Tibial nerve (tissue), 4 donors: ENCODE data around the gene DIP2A. TPM values are rescaled to one million over a fixed set of nuclear protein-coding genes. Genes with fewer than 3 reads are reported as not detected.

Experiments
- DNase-seq, 2 donors: peaks; one replicate each; pipeline ENCODE4 v3.0.0-alpha.2; 2019; ENCODE audit warnings: low spot score in 2 of 2
- H3K27ac ChIP-seq, 4 donors: fragments of 200-600 bp; sonication (generic) in 3 of 4; one replicate each; pipeline ENCODE4 v1.5.1; 2017 to 2019; ENCODE audit warnings: mild to moderate bottlenecking in 1 of 4
- H3K27me3 ChIP-seq, 2 donors: fragments of 200-600 bp; sonication (generic) in 1 of 2; one replicate each; pipeline versions ENCODE4 v1.5.1 to v1.6.0; 2017 to 2019
- H3K36me3 ChIP-seq, 3 donors: fragments of 200-600 bp; sonication (generic); one replicate each; pipeline ENCODE4 v1.5.1; 2018 to 2019
- H3K4me1 ChIP-seq, 4 donors: fragments of 200-600 bp; sonication (generic) in 3 of 4; one replicate each; pipeline ENCODE4 v1.5.1; 2017 to 2019
- H3K4me3 ChIP-seq, 4 donors: fragments of 200-600 bp; sonication (generic) in 3 of 4; one replicate each; pipeline ENCODE4 v1.5.1; 2017 to 2019; ENCODE audit warnings: mild to moderate bottlenecking in 1 of 4, moderate library complexity in 1 of 4
- H3K9me3 ChIP-seq, 4 donors: fragments of 200-600 bp; sonication (generic) in 3 of 4; one replicate each; pipeline ENCODE4 v1.5.1; 2017 to 2019
- CTCF ChIP-seq, 5 experiments: fragments of 200-600 bp in 3 of 5; fragments of 450-650 bp in 2 of 5; sonication (generic) in 3 of 5; IDR thresholded peaks; one replicate each; pipeline ENCODE4 v1.5.1; 2016 to 2019; ENCODE audit warnings: antibody characterized with exemption in 5 of 5, mild to moderate bottlenecking in 3 of 5, moderate library complexity in 2 of 5
- EP300 ChIP-seq, 2 donors: sonication (generic); formaldehyde crosslinking; IDR thresholded peaks; one replicate each; pipeline ENCODE4 v1.6.1; 2017; ENCODE audit warnings: antibody characterized with exemption in 2 of 2, mild to moderate bottlenecking in 1 of 2
- POLR2A ChIP-seq, 2 donors: fragments of 450-650 bp; IDR thresholded peaks; one replicate each; pipeline ENCODE4 v1.6.1; 2017; ENCODE audit warnings: antibody characterized with exemption in 2 of 2, mild to moderate bottlenecking in 2 of 2, moderate library complexity in 2 of 2
- WGBS, 2 donors: methylation state at CpG; one replicate each; pipeline ENCODE4 v1.1.5; 2018; 5-methylcytosine and 5-hydroxymethylcytosine counted together
- total RNA-seq, 4 donors: library from RNA; depleted of rRNA; stranded (reverse); fragments of >200 nt; gene quantifications; one replicate each; pipeline ENCODE4 v1.1.0, GENCODE V29; 2016

DIP2A gene
- total RNA-seq, 4 donors from 2014 or later: 55.5 to 67.2 (median 59.8) TPM

- 91 to 93% methylated on average over 21 to 22 of the region's 22 CpGs for WGBS, 2 donors
- H3K27me3 ChIP-seq: no peaks in the 10 kb centered on the region
- H3K27ac ChIP-seq: no peak overlapping the region
- H3K4me1 ChIP-seq: no peaks in the 10 kb centered on the region
- no peak overlapping the region for H3K4me3 ChIP-seq
- no peak for TF ChIP-seq CTCF (IDR thresholded peaks at IDR 0.05)
- TF ChIP-seq POLR2A (IDR thresholded peaks at IDR 0.05): no peak
- no peaks in the 10 kb centered on the region for H3K9me3 ChIP-seq
- DNase-seq: no peak
- H3K36me3 ChIP-seq: peaks cover 0 to 88% (median 16%) of the 10 kb centered on the region in 3 donors
Measured at GRCh38 chr21:46426313-46427046, 32.2 kb upstream of the DIP2A start.

- Histone ChIP-seq H3K36me3 (peaks cover 0 to 88% (median 24%) of the 10 kb centered on the region in 3 donors), H3K4me1 (no peaks in the 10 kb centered on the region), H3K27me3 (no peaks in the 10 kb centered on the region), H3K27ac (no peak overlapping the region), H3K9me3 (no peaks in the 10 kb centered on the region), H3K4me3 (no peak overlapping the region)
- 90 to 94% methylated on average over 14 of the region's 14 CpGs for WGBS, 2 donors
- TF ChIP-seq POLR2A (IDR thresholded peaks at IDR 0.05) (no peak), CTCF (IDR thresholded peaks at IDR 0.05) (no peak), EP300 (IDR thresholded peaks at IDR 0.05) (no peak)
- DNase-seq: no peak
Measured at GRCh38 chr21:46427516-46427915, 31.2 kb upstream of the DIP2A start.

- no peaks in the 10 kb centered on the region for H3K27me3 ChIP-seq
- no peak overlapping the region for H3K27ac ChIP-seq
- no peaks in the 10 kb centered on the region for H3K4me1 ChIP-seq
- 82 to 99% methylated on average over 8 to 19 of the region's 23 CpGs for WGBS, 2 donors
- DNase-seq: no peak
- no peak for TF ChIP-seq CTCF (IDR thresholded peaks at IDR 0.05)
- H3K4me3 ChIP-seq: no peak overlapping the region
- no peaks in the 10 kb centered on the region for H3K9me3 ChIP-seq
- peaks cover 0 to 92% (median 24%) of the 10 kb centered on the region in 3 donors for H3K36me3 ChIP-seq
Measured at GRCh38 chr21:46428286-46428685, 30.4 kb upstream of the DIP2A start.

GRCh38 chr21:46428987-46429710, 29.5 kb upstream of the DIP2A start:
- no peak for TF ChIP-seq CTCF (IDR thresholded peaks at IDR 0.05)
- no peak for TF ChIP-seq EP300 (IDR thresholded peaks at IDR 0.05)
- no peak for TF ChIP-seq POLR2A (IDR thresholded peaks at IDR 0.05)
- Histone ChIP-seq H3K27me3 (no peaks in the 10 kb centered on the region), H3K9me3 (no peaks in the 10 kb centered on the region), H3K4me3 (no peak overlapping the region), H3K36me3 (peaks cover 0 to 95% (median 24%) of the 10 kb centered on the region in 3 donors), H3K27ac (no peak overlapping the region), H3K4me1 (no peaks in the 10 kb centered on the region)
- whole genome bisulfite sequencing, 2 donors: 90 to 94% methylated on average over 29 to 37 of the region's 44 CpGs
- DNase-seq: no peak
